ENCODE results near the gene ZNF280C.
A peak's percentile ranks its signal among the peaks of the same experiment; 100 is the strongest.
"Not testable (repeated sequence)": the region's sequence is repeated elsewhere in the genome, so short reads cannot be mapped to it uniquely, and the experiment has no call there.

Gene ZNF280C

DNA sequence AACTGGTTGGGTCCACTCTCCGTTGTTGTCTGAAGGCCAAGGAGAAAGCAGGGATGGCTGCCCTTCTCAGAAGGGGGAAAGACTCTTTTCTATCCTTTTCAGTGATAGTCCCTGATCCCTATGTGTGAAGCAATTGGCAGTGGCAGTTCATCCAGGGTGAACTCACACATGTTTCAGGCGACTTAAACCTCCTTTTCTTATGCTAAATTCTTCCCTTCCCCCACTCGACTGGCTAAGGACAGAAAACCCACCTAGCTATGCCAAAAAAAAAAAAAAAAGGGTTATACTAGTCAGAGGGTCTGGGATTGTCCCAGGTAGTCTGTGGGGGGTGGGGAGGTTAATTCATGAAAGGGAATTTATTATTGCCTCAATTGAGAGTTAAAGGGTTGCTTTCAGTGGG lies 12.2 kb upstream of the ZNF280C start:
- POLR2A ChIA-PET = no interaction called here
- no peak for DNase-seq

DNA sequence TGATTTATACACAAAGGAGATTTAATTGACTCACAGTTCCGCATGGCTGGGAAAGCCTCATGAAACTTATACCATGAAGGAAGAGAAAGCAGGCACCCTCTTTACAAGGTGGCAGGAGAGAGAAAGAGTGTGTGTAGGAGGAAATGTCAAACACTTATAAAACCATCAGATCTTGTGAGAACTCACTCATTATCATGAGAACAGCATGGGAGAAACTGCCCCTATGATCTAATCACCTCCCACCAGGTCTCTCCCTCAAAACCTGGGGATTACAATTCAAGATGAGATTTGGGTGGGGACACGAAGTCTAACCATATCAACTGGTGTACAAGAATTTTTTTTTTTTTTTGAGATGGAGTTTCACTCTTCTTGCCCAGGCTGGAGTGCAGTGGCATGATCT lies 3.6 kb upstream of the ZNF280C start:
- H3K27ac ChIP-seq (ENCODE audit: insufficient read depth in 1 of 2, low read depth in 1 of 2, low read length in 2 of 2, poor library complexity in 1 of 2, severe bottlenecking in 2 of 2); H3K9me3 ChIP-seq (ENCODE audit: control extremely low read depth in 1 of 5, control insufficient read depth in 4 of 5, insufficient read depth in 2 of 5, low read depth in 1 of 5, low read length in 4 of 5); H3K27me3 ChIP-seq (replicated peaks in 2 of 5; ENCODE audit: control insufficient read depth in 4 of 5, insufficient read depth in 5 of 5, low read length in 4 of 5); POLR2A ChIA-PET; CTCF ChIA-PET; H3K4me1 ChIP-seq (ENCODE audit: control extremely low read depth in 1 of 4, control insufficient read depth in 4 of 4, insufficient read depth in 4 of 4, low read length in 3 of 4); H3K36me3 ChIP-seq (ENCODE audit: control insufficient read depth in 4 of 4, insufficient read depth in 4 of 4, low read length in 3 of 4); H3K4me3 ChIP-seq (ENCODE audit: control insufficient read depth in 1 of 7, extremely low read depth in 1 of 7, insufficient read depth in 4 of 7, low read depth in 2 of 7, low read length in 6 of 7); DNase-seq: not testable (repeated sequence)
- WGBS (ENCODE audit: insufficient coverage) = no CpG with 5 or more reads among the region's 2 CpGs

More for the DNA sequence above, 12.2 kb upstream of the ZNF280C start:
- Histone ChIP-seq H3K9me3 (ENCODE audit: control extremely low read depth in 1 of 5, control insufficient read depth in 4 of 5, insufficient read depth in 2 of 5, low read depth in 1 of 5, low read length in 4 of 5) (no peaks in the 10 kb centered on the region), H3K27ac (ENCODE audit: insufficient read depth in 1 of 2, low read depth in 1 of 2, low read length in 2 of 2, poor library complexity in 1 of 2, severe bottlenecking in 2 of 2) (no peak overlapping the region), H3K4me3 (ENCODE audit: control insufficient read depth in 1 of 7, extremely low read depth in 1 of 7, insufficient read depth in 4 of 7, low read depth in 2 of 7, low read length in 6 of 7) (no peak overlapping the region), H3K36me3 (ENCODE audit: control insufficient read depth in 4 of 4, insufficient read depth in 4 of 4, low read length in 3 of 4) (no peaks in the 10 kb centered on the region), H3K4me1 (ENCODE audit: control extremely low read depth in 1 of 4, control insufficient read depth in 4 of 4, insufficient read depth in 4 of 4, low read length in 3 of 4) (no peaks in the 10 kb centered on the region), H3K27me3 (replicated peaks in 2 of 5; ENCODE audit: control insufficient read depth in 4 of 5, insufficient read depth in 5 of 5, low read length in 4 of 5) (no peaks in the 10 kb centered on the region)
- no CpG with 5 or more reads among the region's 3 CpGs for WGBS (ENCODE audit: insufficient coverage)
- CTCF ChIA-PET = no interaction called here

DNA sequence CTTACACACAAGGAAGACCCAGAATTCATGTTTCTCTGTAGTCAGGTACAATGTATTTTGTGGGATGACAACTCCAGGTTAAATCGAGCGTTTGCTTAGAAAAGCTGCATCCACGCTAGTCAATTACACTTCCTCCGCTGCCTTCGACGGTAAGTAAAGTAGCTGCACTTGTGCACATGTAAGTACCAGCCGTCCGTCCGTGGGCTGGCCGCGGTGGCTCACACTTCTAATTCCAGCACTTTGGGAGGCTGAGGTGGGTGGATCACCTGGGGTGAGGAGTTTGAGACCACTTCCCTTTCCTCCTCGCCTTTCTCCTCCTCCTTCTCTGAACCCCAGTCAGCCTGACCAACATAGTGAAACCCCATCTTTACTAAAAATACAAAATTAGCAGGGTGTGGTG lies 692 bp upstream of the ZNF280C start:
- H3K4me3 ChIP-seq (ENCODE audit: control insufficient read depth in 1 of 7, extremely low read depth in 1 of 7, insufficient read depth in 4 of 7, low read depth in 2 of 7, low read length in 6 of 7); POLR2A ChIA-PET; H3K27ac ChIP-seq (ENCODE audit: insufficient read depth in 1 of 2, low read depth in 1 of 2, low read length in 2 of 2, poor library complexity in 1 of 2, severe bottlenecking in 2 of 2); H3K9me3 ChIP-seq (ENCODE audit: control extremely low read depth in 1 of 5, control insufficient read depth in 4 of 5, insufficient read depth in 2 of 5, low read depth in 1 of 5, low read length in 4 of 5); H3K27me3 ChIP-seq (replicated peaks in 2 of 5; ENCODE audit: control insufficient read depth in 4 of 5, insufficient read depth in 5 of 5, low read length in 4 of 5); DNase-seq; H3K4me1 ChIP-seq (ENCODE audit: control extremely low read depth in 1 of 4, control insufficient read depth in 4 of 4, insufficient read depth in 4 of 4, low read length in 3 of 4); H3K36me3 ChIP-seq (ENCODE audit: control insufficient read depth in 4 of 4, insufficient read depth in 4 of 4, low read length in 3 of 4); CTCF ChIA-PET: not testable (repeated sequence)
- 86% methylated on average over 7 of the region's 12 CpGs for WGBS (ENCODE audit: insufficient coverage)

DNA sequence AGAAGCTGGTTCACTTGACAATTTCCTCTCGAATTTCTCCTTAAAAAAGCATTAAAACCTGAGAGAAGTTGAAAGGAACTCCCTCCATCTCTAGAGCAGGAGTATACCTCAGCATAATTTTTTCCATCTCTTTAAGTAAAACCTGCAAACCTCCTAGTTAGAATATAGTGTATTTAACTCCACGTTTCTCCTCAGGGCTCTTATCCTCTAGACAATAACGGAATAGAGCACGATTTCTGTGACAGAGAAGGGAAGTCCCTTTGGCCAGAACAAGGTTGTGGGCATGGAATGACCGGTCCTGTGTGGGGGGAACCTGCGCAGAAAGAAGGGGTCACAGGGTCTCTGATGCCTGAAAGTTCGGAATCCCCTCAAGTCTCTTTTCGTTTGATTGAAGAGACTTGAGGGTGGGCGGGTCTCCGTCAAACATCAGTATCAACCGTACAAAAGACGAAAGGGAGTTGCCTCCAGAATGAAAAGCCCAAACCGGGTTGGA lies 697 bp downstream of the ZNF280C start:
- ChIA-PET CTCF (no interaction called here), POLR2A (no interaction called here)
- 35% methylated on average over 10 of the region's 13 CpGs for WGBS (ENCODE audit: insufficient coverage)
- Histone ChIP-seq H3K9me3 (ENCODE audit: control extremely low read depth in 1 of 5, control insufficient read depth in 4 of 5, insufficient read depth in 2 of 5, low read depth in 1 of 5, low read length in 4 of 5) (peaks cover 0 to 6% (median 0%) of the 10 kb centered on the region in 5 experiments), H3K4me1 (ENCODE audit: control extremely low read depth in 1 of 4, control insufficient read depth in 4 of 4, insufficient read depth in 4 of 4, low read length in 3 of 4) (peaks cover 0 to 9% (median 8%) of the 10 kb centered on the region in 4 experiments), H3K27me3 (replicated peaks in 2 of 5; ENCODE audit: control insufficient read depth in 4 of 5, insufficient read depth in 5 of 5, low read length in 4 of 5) (no peaks in the 10 kb centered on the region), H3K36me3 (ENCODE audit: control insufficient read depth in 4 of 4, insufficient read depth in 4 of 4, low read length in 3 of 4) (no peaks in the 10 kb centered on the region), H3K27ac (ENCODE audit: insufficient read depth in 1 of 2, low read depth in 1 of 2, low read length in 2 of 2, poor library complexity in 1 of 2, severe bottlenecking in 2 of 2) (peak overlapping the region; percentile 50 to 76), H3K4me3 (ENCODE audit: control insufficient read depth in 1 of 7, extremely low read depth in 1 of 7, insufficient read depth in 4 of 7, low read depth in 2 of 7, low read length in 6 of 7) (peak overlapping the region; percentile 63 to 89 (median 72))
- DNase-seq = peak in 1 of 3 donors; percentile 3

DNA sequence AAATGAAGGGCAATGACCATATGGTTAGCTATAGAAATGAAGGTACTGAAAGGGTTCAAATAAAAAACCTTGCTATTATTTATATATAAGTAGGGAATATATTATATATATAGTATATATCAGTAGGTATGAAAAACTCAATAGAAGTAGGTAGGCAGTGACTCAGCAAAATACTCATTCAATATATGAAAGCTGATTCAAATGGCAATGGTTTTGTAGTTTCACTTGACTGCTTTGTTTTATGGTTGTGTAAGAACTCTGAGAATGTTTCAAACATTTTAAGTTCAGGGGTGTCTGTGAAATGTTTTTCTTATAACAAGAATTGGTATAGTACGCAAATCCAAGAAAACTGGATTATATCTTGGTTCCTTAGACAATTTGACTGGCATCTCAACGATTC lies 4.1 kb downstream of the ZNF280C start:
- Histone ChIP-seq H3K4me1 (ENCODE audit: control extremely low read depth in 1 of 4, control insufficient read depth in 4 of 4, insufficient read depth in 4 of 4, low read length in 3 of 4) (peaks cover 0 to 9% (median 8%) of the 10 kb centered on the region in 4 experiments), H3K4me3 (ENCODE audit: control insufficient read depth in 1 of 7, extremely low read depth in 1 of 7, insufficient read depth in 4 of 7, low read depth in 2 of 7, low read length in 6 of 7) (no peak overlapping the region), H3K27me3 (replicated peaks in 2 of 5; ENCODE audit: control insufficient read depth in 4 of 5, insufficient read depth in 5 of 5, low read length in 4 of 5) (no peaks in the 10 kb centered on the region), H3K9me3 (ENCODE audit: control extremely low read depth in 1 of 5, control insufficient read depth in 4 of 5, insufficient read depth in 2 of 5, low read depth in 1 of 5, low read length in 4 of 5) (peaks cover 0 to 6% (median 0%) of the 10 kb centered on the region in 5 experiments), H3K36me3 (ENCODE audit: control insufficient read depth in 4 of 4, insufficient read depth in 4 of 4, low read length in 3 of 4) (no peaks in the 10 kb centered on the region), H3K27ac (ENCODE audit: insufficient read depth in 1 of 2, low read depth in 1 of 2, low read length in 2 of 2, poor library complexity in 1 of 2, severe bottlenecking in 2 of 2) (no peak overlapping the region)
- ChIA-PET CTCF (no interaction called here), POLR2A (interaction anchor here (0.6 kb wide), 2 partner anchors 255 to 781 kb away, joined by 3 to 4 read pairs; no protein-coding TSS in a partner anchor)
- peak in 2 of 3 donors; percentile 10 to 15 for DNase-seq
- 40% methylated on average over 1 of the region's 2 CpGs for WGBS (ENCODE audit: insufficient coverage)

DNA sequence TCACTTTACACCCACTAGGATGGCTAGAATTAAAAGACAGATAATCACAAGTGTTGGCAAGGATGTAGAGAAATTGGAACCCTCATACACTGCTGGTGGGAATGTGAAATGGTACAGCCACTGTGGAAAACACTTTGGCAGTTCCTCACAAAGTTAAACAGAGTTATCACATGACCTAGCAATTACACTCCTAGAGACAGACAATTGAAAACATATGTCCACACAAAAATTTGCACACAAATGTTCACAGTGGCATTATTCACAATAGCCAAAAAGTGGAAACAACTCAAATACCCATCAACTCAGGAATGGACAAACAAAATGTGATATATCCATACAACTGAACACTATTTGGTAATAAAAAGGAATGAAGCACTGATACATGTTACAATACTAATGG lies 5.7 kb downstream of the ZNF280C start:
- POLR2A ChIA-PET = no interaction called here
- Histone ChIP-seq H3K36me3 (ENCODE audit: control insufficient read depth in 4 of 4, insufficient read depth in 4 of 4, low read length in 3 of 4) (no peaks in the 10 kb centered on the region), H3K27me3 (replicated peaks in 2 of 5; ENCODE audit: control insufficient read depth in 4 of 5, insufficient read depth in 5 of 5, low read length in 4 of 5) (no peaks in the 10 kb centered on the region), H3K4me3 (ENCODE audit: control insufficient read depth in 1 of 7, extremely low read depth in 1 of 7, insufficient read depth in 4 of 7, low read depth in 2 of 7, low read length in 6 of 7) (no peak overlapping the region), H3K27ac (ENCODE audit: insufficient read depth in 1 of 2, low read depth in 1 of 2, low read length in 2 of 2, poor library complexity in 1 of 2, severe bottlenecking in 2 of 2) (no peak overlapping the region), H3K4me1 (ENCODE audit: control extremely low read depth in 1 of 4, control insufficient read depth in 4 of 4, insufficient read depth in 4 of 4, low read length in 3 of 4) (peaks cover 0 to 9% (median 8%) of the 10 kb centered on the region in 4 experiments), H3K9me3 (ENCODE audit: control extremely low read depth in 1 of 5, control insufficient read depth in 4 of 5, insufficient read depth in 2 of 5, low read depth in 1 of 5, low read length in 4 of 5) (no peaks in the 10 kb centered on the region)
- CTCF ChIA-PET = no interaction called here
- DNase-seq = no peak

DNA sequence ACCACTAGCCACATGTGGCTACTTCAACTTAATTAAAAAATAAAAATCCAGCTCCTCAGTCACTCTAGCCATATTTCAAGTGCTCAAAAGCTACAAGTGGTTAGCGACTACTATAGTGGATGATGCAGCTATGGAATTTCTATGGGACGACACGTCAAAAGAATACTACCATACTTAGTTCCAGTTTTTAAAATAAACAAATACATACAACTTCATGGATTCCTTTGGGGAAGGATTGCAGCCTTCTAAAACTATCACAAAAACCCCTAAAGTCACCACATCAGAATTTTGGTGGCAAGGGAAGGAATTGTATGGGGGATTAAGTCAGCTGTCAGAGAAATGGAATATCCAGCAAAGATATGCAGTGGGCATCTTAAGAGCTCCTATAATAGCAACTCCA lies 6.5 kb downstream of the ZNF280C start:
- Histone ChIP-seq H3K27me3 (replicated peaks in 2 of 5; ENCODE audit: control insufficient read depth in 4 of 5, insufficient read depth in 5 of 5, low read length in 4 of 5) (no peaks in the 10 kb centered on the region), H3K4me3 (ENCODE audit: control insufficient read depth in 1 of 7, extremely low read depth in 1 of 7, insufficient read depth in 4 of 7, low read depth in 2 of 7, low read length in 6 of 7) (no peak overlapping the region), H3K36me3 (ENCODE audit: control insufficient read depth in 4 of 4, insufficient read depth in 4 of 4, low read length in 3 of 4) (no peaks in the 10 kb centered on the region), H3K4me1 (ENCODE audit: control extremely low read depth in 1 of 4, control insufficient read depth in 4 of 4, insufficient read depth in 4 of 4, low read length in 3 of 4) (peaks cover 0 to 7% (median 5%) of the 10 kb centered on the region in 4 experiments), H3K9me3 (ENCODE audit: control extremely low read depth in 1 of 5, control insufficient read depth in 4 of 5, insufficient read depth in 2 of 5, low read depth in 1 of 5, low read length in 4 of 5) (no peaks in the 10 kb centered on the region), H3K27ac (ENCODE audit: insufficient read depth in 1 of 2, low read depth in 1 of 2, low read length in 2 of 2, poor library complexity in 1 of 2, severe bottlenecking in 2 of 2) (no peak overlapping the region)
- POLR2A ChIA-PET = no interaction called here
- DNase-seq = no peak
- CTCF ChIA-PET = no interaction called here
- 100% methylated on average over 1 of the region's 3 CpGs for WGBS (ENCODE audit: insufficient coverage)
